Natural killer cell treated with Interleukin-12 subunit alpha and Interleukin-12 subunit beta and Interleukin-15 and Interleukin-18, amount 100 ng/mL, for 72 hours (primary cell): ENCODE data around the gene ATP6V0D1. TPM values are rescaled to one million over a fixed set of nuclear protein-coding genes. Genes with fewer than 3 reads are reported as not detected.

Experiments used
- ATAC-seq, 2 donors: fragments of 150-1000 bp; cut with Tn5 transposase in 1 of 2; sonication (Bioruptor Pico), chemical (Tn5 transposase) in 1 of 2; 2 replicates each; pipeline ENCODE4 v1.10.0; 2021
- DNase-seq: peaks from one replicate; pipeline ENCODE4 v3.0.0; 2022; ENCODE audit warnings: low spot score
- H3K27ac Mint-ChIP-seq, 2 donors: 1 replicate in 1 of 2; 2 replicates in 1 of 2; pipeline ENCODE4 v1.8.0; 2022; ENCODE audit warnings: mixed read lengths in 2 of 2, mild to moderate bottlenecking in 1 of 2, moderate library complexity in 1 of 2
- H3K27me3 Mint-ChIP-seq, 2 donors: 1 replicate in 1 of 2; 2 replicates in 1 of 2; pipeline ENCODE4 v1.8.0; 2022; ENCODE audit warnings: mixed read lengths in 2 of 2
- H3K36me3 Mint-ChIP-seq: one replicate; pipeline ENCODE4 v1.8.0; 2022; ENCODE audit warnings: mixed read lengths
- H3K4me1 Mint-ChIP-seq, 2 donors: 1 replicate in 1 of 2; 2 replicates in 1 of 2; pipeline ENCODE4 v1.8.0; 2022; ENCODE audit warnings: low read depth in 2 of 2, mixed read lengths in 2 of 2, mild to moderate bottlenecking in 1 of 2
- H3K4me3 Mint-ChIP-seq: one replicate; pipeline ENCODE4 v1.8.0; 2022; ENCODE audit warnings: mixed read lengths
- H3K9me3 Mint-ChIP-seq: 2 replicates; pipeline ENCODE4 v1.8.0; 2022; ENCODE audit warnings: mixed read lengths
- total RNA-seq, 2 donors: library from RNA; stranded (reverse); gene quantifications; one replicate each; pipeline ENCODE4 v1.2.3, GENCODE V29; 2022

Gene ATP6V0D1
- total RNA-seq, 2 donors from 2014 or later, result 66.9 to 85.5 TPM

DNA sequence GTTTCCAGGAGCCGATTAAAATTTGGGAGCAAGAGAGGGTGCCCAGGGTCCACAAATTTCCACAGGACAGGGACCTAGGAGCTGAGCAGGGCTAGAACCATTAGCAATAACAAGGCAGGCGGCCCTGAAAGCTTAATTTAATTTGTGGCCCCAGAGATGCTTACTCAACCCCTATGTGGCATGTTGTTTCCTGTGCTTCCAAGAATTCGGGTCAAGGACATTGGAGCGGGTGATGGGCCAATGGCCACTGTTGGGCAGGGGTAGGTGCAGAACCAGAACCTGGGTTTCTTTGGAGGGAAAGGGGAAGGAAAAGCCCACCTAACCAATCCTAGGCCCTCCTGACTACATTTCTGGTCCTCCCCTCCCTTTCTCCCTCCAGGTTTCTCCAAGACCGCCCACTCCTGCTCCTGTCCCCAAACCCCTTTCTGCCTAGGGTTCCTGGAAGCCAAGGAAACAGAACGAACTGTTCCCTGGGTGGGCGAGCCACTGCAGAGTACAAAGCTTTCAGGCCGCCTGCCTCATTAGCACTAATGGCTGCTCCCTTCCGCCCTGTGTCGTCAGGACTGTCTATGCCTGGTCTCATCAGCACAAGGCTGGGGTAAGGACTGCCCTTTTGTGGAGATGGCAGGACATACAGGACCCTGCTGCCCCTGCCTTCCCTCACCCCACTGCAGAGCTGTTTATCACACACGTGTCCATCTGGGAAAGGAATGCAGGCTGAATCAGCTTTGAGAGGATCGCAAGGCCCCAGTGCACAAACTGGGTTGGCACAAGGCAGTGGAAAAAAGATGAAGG is 3.0 kb upstream of the ATP6V0D1 start:
- H3K4me1 Mint-ChIP-seq, result peaks cover 13 to 23% of the 10 kb centered on the region in 2 donors
- H3K27ac Mint-ChIP-seq, result no peak overlapping the region
- no peak for DNase-seq
- no peak for ATAC-seq
- H3K4me3 Mint-ChIP-seq, result peak overlapping the region; percentile 30
- no peaks in the 10 kb centered on the region for H3K9me3 Mint-ChIP-seq
- no peaks in the 10 kb centered on the region for H3K36me3 Mint-ChIP-seq
- H3K27me3 Mint-ChIP-seq, result no peaks in the 10 kb centered on the region

DNA sequence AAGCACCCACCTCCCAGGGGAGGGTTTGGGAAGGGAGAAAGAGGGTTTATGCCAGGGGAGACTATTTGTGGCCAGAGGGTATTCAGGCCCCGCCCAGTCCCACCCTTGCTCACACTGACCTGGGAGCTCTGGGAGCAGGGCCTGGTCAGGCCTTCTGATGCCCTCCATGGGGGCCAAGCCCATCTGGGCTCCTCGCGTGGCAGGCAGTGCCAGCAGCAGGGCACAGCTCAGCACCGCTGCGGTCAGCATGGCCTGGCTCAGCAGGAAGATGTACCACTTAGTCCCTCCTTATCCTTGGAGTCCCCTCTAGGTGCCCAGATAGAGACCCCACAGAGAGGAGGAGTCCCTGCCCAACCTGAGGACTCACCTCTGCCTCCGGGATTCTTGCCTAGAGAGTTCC is 2.2 kb upstream of the ATP6V0D1 start, which contains the start of gene AGRP:
Gene AGRP (minus strand): TSS at position 398 of the 400 bp plus-strand sequence. CDS start 149 bp downstream, at position 249.
- ATAC-seq, result no peak

DNA sequence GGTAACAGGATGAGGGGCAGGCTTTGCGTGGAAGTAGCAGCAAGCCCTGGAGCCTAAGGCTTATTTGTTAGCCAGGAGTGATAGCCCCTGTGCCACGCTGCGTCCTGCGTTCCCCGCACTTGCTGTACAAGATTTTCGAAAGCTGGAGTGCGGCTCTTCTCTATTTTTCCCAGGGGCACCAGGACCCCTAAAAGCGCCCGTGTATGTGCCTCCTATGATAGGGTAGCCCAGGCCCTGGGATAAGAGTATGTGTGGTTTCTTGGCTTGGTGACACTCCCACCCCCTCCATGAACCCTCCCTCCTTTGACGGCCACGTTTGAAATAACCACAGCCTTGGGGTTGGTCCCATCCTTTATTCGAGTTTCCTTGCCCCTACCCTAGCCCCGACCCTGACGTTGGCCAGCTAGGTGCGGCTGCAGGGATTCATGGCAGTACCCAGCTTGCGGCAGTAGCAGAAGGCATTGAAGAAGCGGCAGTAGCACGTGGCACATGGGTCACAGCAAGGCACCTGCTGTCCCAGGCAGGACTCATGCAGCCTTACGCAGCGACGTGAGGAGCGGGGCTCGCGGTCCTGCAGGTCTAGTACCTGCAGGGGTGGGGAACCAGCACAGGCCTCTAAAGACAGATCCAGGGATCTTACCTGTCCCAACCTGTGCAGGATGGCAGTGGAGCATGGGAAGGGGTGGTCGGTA is 1.4 kb upstream of the ATP6V0D1 start:
- Mint-ChIP-seq H3K4me1 (peaks cover 23 to 31% of the 10 kb centered on the region in 2 donors), H3K27ac (peak overlapping the region; percentile 90 to 99), H3K4me3 (peak overlapping the region; percentile 98), H3K9me3 (no peaks in the 10 kb centered on the region), H3K27me3 (no peaks in the 10 kb centered on the region), H3K36me3 (no peaks in the 10 kb centered on the region)
- no peak for DNase-seq
- ATAC-seq, result no peak

More for the DNA sequence above, 2.2 kb upstream of the ATP6V0D1 start, which contains the start of gene AGRP:
- DNase-seq, result no peak
- Mint-ChIP-seq H3K36me3 (no peaks in the 10 kb centered on the region), H3K4me1 (peaks cover 16 to 25% of the 10 kb centered on the region in 2 donors), H3K27ac (peak within 1 kb of the TSS; percentile 90 to 99), H3K27me3 (no peaks in the 10 kb centered on the region), H3K9me3 (no peaks in the 10 kb centered on the region), H3K4me3 (peak within 1 kb of the TSS; percentile 98)

DNA sequence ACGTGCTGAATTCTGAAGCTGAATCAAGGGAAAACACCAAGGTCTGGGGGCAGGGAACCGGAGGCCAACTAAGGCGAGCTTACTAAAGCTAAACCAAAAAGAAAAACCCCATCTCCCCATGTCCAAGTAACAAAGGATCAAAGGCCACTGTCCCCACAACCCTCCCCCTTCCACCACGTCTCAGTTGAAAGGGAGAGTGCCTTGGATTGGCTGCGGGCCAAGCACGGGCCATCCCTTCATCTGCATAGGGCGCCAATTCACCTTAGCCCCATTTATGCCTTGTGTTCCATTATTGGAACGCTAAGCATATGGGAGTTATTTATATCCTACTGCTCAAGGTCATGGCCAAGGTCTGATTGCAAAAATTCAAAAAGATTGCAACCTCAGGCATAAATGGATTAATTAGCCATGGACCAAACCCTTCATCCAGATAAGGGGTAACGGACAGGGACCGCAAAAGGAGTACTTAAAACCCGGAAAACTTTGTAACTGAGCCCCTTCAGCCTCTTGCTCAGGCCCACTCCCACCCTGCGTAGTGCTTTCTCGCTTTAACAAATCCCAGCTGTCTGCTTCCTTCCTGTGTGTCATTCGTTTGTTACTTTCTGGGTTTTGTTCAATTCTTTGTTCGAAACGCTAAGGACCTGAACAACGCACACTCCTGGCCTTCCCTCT is 740 bp upstream of the ATP6V0D1 start:
- peak in 1 of 2 donors; percentile 24 for ATAC-seq
- Mint-ChIP-seq H3K27me3 (no peaks in the 10 kb centered on the region), H3K9me3 (no peaks in the 10 kb centered on the region), H3K36me3 (no peaks in the 10 kb centered on the region), H3K27ac (peak overlapping the region; percentile 90 to 99), H3K4me3 (peak overlapping the region; percentile 98), H3K4me1 (peaks cover 23 to 31% of the 10 kb centered on the region in 2 donors)
- DNase-seq, result no peak

DNA sequence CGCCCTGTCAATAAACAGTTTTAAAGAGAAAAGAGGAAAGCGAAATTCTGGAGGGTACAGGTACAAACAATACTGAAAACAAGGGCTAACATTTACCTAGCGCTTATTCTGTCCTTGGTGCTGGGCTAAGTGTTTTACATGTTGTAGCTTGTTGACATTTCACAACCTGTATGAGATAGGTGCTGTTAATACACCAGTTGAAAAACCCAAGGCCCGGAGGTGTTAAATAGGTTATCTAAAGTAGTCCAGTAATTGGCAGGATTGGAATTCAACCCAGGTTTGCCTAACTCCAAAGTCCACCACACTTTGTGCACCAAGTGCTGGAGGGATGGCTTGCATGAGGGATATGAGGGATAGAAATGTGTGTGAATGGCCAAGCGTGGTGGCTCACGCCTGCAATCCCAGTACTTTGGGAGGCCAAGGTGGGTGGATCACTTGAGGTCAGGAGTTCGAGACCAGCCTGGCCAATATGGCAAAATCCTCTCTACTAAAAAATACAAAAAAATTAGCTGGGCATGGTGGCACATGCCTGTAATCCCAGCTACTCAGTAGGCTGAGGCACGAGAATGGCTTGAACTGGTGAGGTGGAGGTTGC is 2.9 kb downstream of the ATP6V0D1 start:
- H3K4me3 Mint-ChIP-seq, result peak overlapping the region; percentile 47
- peak overlapping the region in 1 of 2 donors; percentile 37 for H3K27ac Mint-ChIP-seq
- H3K36me3 Mint-ChIP-seq, result no peaks in the 10 kb centered on the region
- no peaks in the 10 kb centered on the region for H3K27me3 Mint-ChIP-seq
- peaks cover 45 to 49% of the 10 kb centered on the region in 2 donors for H3K4me1 Mint-ChIP-seq
- DNase-seq, result no peak
- ATAC-seq, result no peak
- H3K9me3 Mint-ChIP-seq, result no peaks in the 10 kb centered on the region

DNA sequence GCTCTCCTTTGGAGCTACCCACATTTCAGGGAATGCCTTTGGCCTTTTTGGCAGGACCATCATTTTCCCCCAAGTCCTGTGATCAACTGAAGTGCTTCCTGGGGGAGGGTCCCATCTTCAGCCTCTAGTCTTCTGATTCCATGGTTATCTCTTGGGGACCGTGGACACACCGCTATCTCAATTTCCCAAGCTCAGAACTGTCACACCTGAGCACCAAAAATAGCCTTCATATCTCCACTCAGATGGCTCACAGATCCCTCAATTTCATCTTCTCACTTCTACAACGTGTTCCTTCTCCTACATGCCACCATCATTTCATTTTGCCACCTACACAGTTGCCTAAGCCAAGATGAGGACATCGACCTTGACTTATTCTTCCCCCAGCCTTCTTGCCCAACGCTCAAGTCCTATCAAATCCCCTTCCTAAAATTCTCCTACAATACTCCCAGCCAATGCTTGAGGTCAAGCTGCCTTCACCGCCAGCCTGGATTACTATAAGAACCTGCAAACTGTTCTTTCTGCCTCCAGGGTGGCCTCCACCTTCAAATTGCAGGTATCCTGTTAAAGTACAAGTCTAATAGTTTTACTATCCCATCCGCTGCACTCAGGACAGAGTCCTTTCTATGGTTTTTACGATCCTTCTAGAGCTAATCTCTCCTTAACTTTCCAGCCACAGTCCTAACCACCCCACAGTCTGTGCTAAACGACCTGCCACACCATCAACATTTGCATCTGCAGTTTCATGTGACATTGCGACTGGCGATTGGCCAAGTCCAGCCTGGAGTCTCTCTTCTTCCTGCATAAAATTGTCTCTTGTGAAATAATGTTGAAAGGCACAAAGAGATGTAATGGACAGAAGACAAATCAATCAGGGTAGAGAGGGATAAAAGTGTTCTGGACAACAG is 6.2 kb downstream of the ATP6V0D1 start:
- H3K4me1 Mint-ChIP-seq, result peaks cover 49 to 55% of the 10 kb centered on the region in 2 donors
- DNase-seq (no peak), ATAC-seq (no peak)
- no peaks in the 10 kb centered on the region for H3K27me3 Mint-ChIP-seq
- H3K27ac Mint-ChIP-seq, result no peak overlapping the region
- no peaks in the 10 kb centered on the region for H3K9me3 Mint-ChIP-seq
- no peak overlapping the region for H3K4me3 Mint-ChIP-seq
- no peaks in the 10 kb centered on the region for H3K36me3 Mint-ChIP-seq

DNA sequence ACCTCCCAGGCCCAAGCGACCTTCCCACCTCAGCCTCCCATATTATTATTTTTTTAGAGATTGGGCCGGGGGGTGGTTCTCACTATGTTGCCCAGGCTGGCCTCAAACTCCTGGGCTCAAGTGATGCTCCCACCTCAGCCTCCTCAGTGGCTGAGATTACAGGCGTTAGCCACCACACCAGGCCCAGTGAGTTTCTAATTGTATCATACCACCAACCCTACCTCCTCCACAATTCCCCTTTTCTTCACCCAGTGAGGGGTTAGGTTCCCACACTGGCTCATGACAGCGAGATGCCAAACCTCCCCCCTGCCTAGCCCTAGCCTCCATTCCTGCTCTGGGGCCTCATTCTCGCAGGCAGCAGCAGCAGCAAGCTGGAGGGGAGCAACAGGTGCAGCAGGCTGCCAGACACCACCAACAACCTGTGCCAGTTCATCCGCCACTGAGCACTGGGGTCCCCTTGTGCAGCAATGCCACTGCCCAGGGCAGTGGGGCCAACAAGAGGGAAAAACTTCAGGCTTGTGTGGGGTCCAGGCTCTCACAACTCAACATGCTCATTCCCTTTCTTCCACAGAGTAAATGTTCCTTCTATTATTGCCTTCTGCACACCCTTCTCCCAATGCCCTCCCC is 9.1 kb downstream of the ATP6V0D1 start:
- H3K27me3 Mint-ChIP-seq, result no peaks in the 10 kb centered on the region
- no peak for DNase-seq
- peak; percentile 59 to 62 for ATAC-seq
- H3K36me3 Mint-ChIP-seq, result no peaks in the 10 kb centered on the region
- no peak overlapping the region for H3K4me3 Mint-ChIP-seq
- peak overlapping the region in 1 of 2 donors; percentile 32 for H3K27ac Mint-ChIP-seq
- peaks cover 53 to 59% of the 10 kb centered on the region in 2 donors for H3K4me1 Mint-ChIP-seq
- H3K9me3 Mint-ChIP-seq, result no peaks in the 10 kb centered on the region

DNA sequence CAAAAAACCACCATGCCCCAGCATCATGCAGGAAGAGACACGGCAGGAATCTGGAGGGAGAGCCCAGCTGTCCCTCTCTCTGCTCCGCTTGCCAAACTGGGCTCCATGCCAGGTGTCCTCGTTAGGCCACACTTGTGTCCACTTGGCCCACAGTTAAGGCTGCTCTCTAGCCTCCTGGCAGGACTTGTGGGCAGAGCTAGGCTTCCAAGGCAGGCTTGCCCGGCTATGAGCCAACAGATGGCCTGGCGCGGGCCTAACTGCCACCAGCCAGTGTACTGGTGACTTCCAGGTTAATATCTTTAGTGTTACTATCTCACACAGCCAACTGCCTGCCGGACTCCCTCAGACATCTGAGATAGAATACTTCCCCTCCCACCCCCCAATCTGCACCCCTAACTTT is 10.6 kb downstream of the ATP6V0D1 start:
- H3K36me3 Mint-ChIP-seq, result no peaks in the 10 kb centered on the region
- ATAC-seq (no peak), DNase-seq (no peak)
- H3K4me1 Mint-ChIP-seq, result peaks cover 60 to 62% of the 10 kb centered on the region in 2 donors
- no peaks in the 10 kb centered on the region for H3K27me3 Mint-ChIP-seq
- no peaks in the 10 kb centered on the region for H3K9me3 Mint-ChIP-seq
- peak overlapping the region in 1 of 2 donors; percentile 42 for H3K27ac Mint-ChIP-seq
- H3K4me3 Mint-ChIP-seq, result no peak overlapping the region

DNA sequence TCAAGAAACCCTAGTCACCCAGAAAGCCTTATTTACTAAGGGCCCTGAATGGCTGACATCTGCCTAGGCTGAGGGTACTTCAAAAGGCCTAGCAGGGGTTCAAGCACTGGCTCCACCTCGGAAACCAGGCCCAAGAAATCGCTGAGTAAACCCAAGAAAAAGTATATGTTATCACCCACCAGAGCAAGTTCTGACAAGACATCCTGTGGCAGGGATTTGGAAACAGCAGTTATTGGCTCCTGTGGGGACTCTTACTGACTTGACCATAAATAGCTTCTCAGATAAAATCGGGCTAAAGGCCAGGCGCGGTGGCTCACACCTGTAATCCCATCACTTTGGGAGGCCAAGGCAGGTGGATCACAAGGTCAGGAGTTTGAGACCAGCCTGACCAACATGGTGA is 12.2 kb downstream of the ATP6V0D1 start:
- Mint-ChIP-seq H3K27ac (peak overlapping the region in 1 of 2 donors; percentile 73), H3K4me1 (peaks cover 49 to 50% of the 10 kb centered on the region in 2 donors)

DNA sequence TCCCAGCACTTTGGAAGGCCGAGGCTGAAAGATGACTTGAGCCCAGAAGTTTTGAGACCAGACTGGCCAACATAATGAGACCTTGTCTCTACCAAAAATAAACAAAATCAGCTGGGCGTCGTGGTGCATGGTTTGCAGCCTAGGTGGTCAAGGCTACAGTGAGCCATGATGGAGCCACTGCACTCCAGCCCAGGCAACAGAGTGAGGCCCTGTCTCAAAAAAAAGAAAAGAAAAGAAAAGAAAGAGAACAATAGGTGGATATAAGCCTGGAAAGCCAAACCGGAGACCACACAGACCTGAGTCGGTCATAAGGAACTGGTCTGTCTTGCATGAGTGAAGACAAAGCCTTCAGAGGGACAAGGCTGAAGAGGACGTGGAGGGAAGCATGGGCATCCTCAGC is 14.4 kb downstream of the ATP6V0D1 start:
- H3K4me3 Mint-ChIP-seq, result no peak overlapping the region
- H3K9me3 Mint-ChIP-seq, result no peaks in the 10 kb centered on the region
- no peak overlapping the region for H3K27ac Mint-ChIP-seq
- ATAC-seq (no peak), DNase-seq (no peak)
- no peaks in the 10 kb centered on the region for H3K36me3 Mint-ChIP-seq
- H3K4me1 Mint-ChIP-seq, result peaks cover 33 to 42% of the 10 kb centered on the region in 2 donors
- H3K27me3 Mint-ChIP-seq, result no peaks in the 10 kb centered on the region

More for the DNA sequence above, 12.2 kb downstream of the ATP6V0D1 start:
- no peaks in the 10 kb centered on the region for H3K36me3 Mint-ChIP-seq
- ATAC-seq (peak in 1 of 2 donors; percentile 32), DNase-seq (no peak)
- H3K27me3 Mint-ChIP-seq, result no peaks in the 10 kb centered on the region
- H3K9me3 Mint-ChIP-seq, result no peaks in the 10 kb centered on the region
- no peak overlapping the region for H3K4me3 Mint-ChIP-seq

DNA sequence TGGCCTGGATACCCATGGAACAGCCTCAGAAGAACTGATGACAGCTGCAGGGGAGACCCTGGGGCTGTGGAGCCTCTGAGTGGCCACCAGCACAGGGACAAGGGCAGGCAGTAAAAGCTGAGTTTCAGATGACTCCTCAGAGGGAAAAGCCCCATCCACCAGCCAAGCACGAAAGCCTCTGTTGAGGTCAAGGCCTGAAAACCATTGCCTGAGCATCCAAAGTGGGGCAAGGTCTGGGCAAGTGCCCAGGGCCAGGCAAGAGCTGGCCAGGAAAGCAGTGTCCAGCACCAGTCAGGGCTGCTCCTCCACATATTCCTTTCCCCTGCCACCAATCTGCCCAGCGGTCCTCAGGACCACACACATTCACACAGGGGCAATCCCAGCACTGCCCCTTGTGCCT is 16.4 kb downstream of the ATP6V0D1 start:
- H3K4me3 Mint-ChIP-seq, result no peak overlapping the region
- H3K4me1 Mint-ChIP-seq, result peaks cover 21 to 47% of the 10 kb centered on the region in 2 donors
- H3K27ac Mint-ChIP-seq, result peak overlapping the region in 1 of 2 donors; percentile 59
- DNase-seq, result no peak
- no peaks in the 10 kb centered on the region for H3K36me3 Mint-ChIP-seq
- no peaks in the 10 kb centered on the region for H3K27me3 Mint-ChIP-seq
- no peaks in the 10 kb centered on the region for H3K9me3 Mint-ChIP-seq
- no peak for ATAC-seq

DNA sequence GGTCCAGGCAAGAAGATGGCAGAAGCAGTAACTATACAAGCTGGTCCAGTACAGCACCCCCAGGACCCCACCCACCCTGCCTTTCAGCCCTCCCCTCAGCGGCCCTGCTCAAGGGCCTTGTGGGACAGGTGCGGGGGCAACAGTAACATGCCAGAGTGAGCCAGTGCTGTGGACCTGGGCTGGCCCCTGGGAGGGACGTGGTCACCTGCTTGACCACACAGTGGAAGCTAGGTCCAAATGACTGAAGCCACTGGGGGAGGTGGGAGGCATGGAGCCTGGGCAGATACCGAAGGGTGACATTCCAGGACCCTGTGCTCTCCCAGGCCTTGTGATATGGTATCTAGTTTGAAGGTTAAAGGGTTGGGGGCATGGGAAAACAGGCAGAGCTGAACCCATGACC is 17.3 kb downstream of the ATP6V0D1 start:
- no peak for DNase-seq
- no peak for ATAC-seq
- H3K27me3 Mint-ChIP-seq, result no peaks in the 10 kb centered on the region
- peak overlapping the region in 1 of 2 donors; percentile 59 for H3K27ac Mint-ChIP-seq
- H3K4me1 Mint-ChIP-seq, result peaks cover 25 to 50% of the 10 kb centered on the region in 2 donors
- no peak overlapping the region for H3K4me3 Mint-ChIP-seq
- H3K36me3 Mint-ChIP-seq, result no peaks in the 10 kb centered on the region
- no peaks in the 10 kb centered on the region for H3K9me3 Mint-ChIP-seq
